Common myeloid progenitor, CD34-positive (primary cell): ENCODE measurements around the gene MET.
A peak's percentile ranks its signal among the peaks of the same experiment; 100 is the strongest.

Source experiments
- CTCF ChIA-PET: fragments of 350-600 bp; sonication (Branson Sonifier 250); formaldehyde crosslinking; loops from one replicate; lab custom pipeline; 2021; ENCODE audit warnings: antibody characterized with exemption; lab: Charles Lee
- POLR2A ChIA-PET: fragments of 350-600 bp; sonication (Branson Sonifier 250); formaldehyde crosslinking; loops from one replicate; lab custom pipeline; 2021; ENCODE audit warnings: antibody characterized with exemption; lab: Charles Lee
- DNase-seq, 3 donors: peaks; one replicate each; pipeline versions ENCODE4 v3.0.0 to v3.0.0-alpha.2; 2013
- H3K27ac ChIP-seq, 2 experiments: 1 replicate in 1 of 2; 2 replicates in 1 of 2; pipeline ENCODE4 v1.7.0; 2013; ENCODE audit warnings: inconsistent platforms in 2 of 2, low read length in 2 of 2, mild to moderate bottlenecking in 2 of 2, low read depth in 1 of 2, moderate library complexity in 1 of 2; ENCODE audit not compliant: severe bottlenecking in 2 of 2, insufficient read depth in 1 of 2, poor library complexity in 1 of 2
- H3K27me3 ChIP-seq, 5 experiments: replicated peaks in 2 of 5; 1 replicate in 3 of 5; 2 replicates in 2 of 5; pipeline versions ENCODE4 v1.6.1 to v1.7.0; 2013; ENCODE audit warnings: low read length in 4 of 5, mild to moderate bottlenecking in 2 of 5, moderate library complexity in 2 of 5, inconsistent platforms in 1 of 5; ENCODE audit not compliant: insufficient read depth in 5 of 5, control insufficient read depth in 4 of 5
- H3K36me3 ChIP-seq, 4 experiments: 1 replicate in 2 of 4; 2 replicates in 2 of 4; pipeline versions ENCODE4 v1.6.1 to v1.7.0; 2013; ENCODE audit warnings: low read length in 3 of 4, control low read depth in 1 of 4, mild to moderate bottlenecking in 1 of 4; ENCODE audit not compliant: control insufficient read depth in 4 of 4, insufficient read depth in 4 of 4
- H3K4me1 ChIP-seq, 4 experiments: 1 replicate in 3 of 4; 2 replicates in 1 of 4; pipeline versions ENCODE4 v1.6.1 to v1.7.1; 2013; ENCODE audit warnings: low read length in 3 of 4, mild to moderate bottlenecking in 3 of 4, control low read depth in 1 of 4, inconsistent platforms in 1 of 4, moderate library complexity in 1 of 4; ENCODE audit not compliant: control insufficient read depth in 4 of 4, insufficient read depth in 4 of 4; ENCODE audit errors: control extremely low read depth in 1 of 4
- H3K4me3 ChIP-seq, 7 experiments: 1 replicate in 4 of 7; 2 replicates in 3 of 7; pipeline versions ENCODE4 v1.5.1 to v1.7.0; 2013; ENCODE audit warnings: mild to moderate bottlenecking in 7 of 7, low read length in 6 of 7, moderate library complexity in 6 of 7, inconsistent platforms in 2 of 7, low read depth in 2 of 7, control low read depth in 1 of 7; ENCODE audit not compliant: insufficient read depth in 4 of 7, control insufficient read depth in 1 of 7; ENCODE audit errors: extremely low read depth in 1 of 7
- H3K9me3 ChIP-seq, 5 experiments: 1 replicate in 4 of 5; 2 replicates in 1 of 5; pipeline versions ENCODE4 v1.6.1 to v1.7.1; 2013; ENCODE audit warnings: low read length in 4 of 5, mild to moderate bottlenecking in 2 of 5, inconsistent platforms in 1 of 5, low read depth in 1 of 5, moderate library complexity in 1 of 5; ENCODE audit not compliant: control insufficient read depth in 4 of 5, insufficient read depth in 2 of 5; ENCODE audit errors: control extremely low read depth in 1 of 5
- WGBS: methylation state at CpG from one replicate; pipeline ENCODE4 v1.1.5; 2013; ENCODE audit not compliant: insufficient coverage; 5-methylcytosine and 5-hydroxymethylcytosine counted together

The MET gene

GRCh38 chr7:116692401-116693308 is 20.7 kb downstream of the MET start:
- Histone ChIP-seq H3K4me1 (peaks cover 2 to 13% (median 8%) of the 10 kb centered on the region in 4 experiments), H3K27ac (no peak overlapping the region), H3K36me3 (no peaks in the 10 kb centered on the region), H3K9me3 (no peaks in the 10 kb centered on the region), H3K27me3 (no peaks in the 10 kb centered on the region), H3K4me3 (no peak overlapping the region)
- peak in 2 of 3 donors; percentile 15 to 21 for DNase-seq
- ChIA-PET POLR2A (no interaction called here), CTCF (no interaction called here)
- 100% methylated on average over 4 of the region's 5 CpGs for WGBS

- POLR2A ChIA-PET: no interaction called here
- CTCF ChIA-PET: no interaction called here
- no peak for DNase-seq
- Histone ChIP-seq H3K27me3 (no peaks in the 10 kb centered on the region), H3K27ac (no peak overlapping the region), H3K4me1 (no peaks in the 10 kb centered on the region), H3K9me3 (no peaks in the 10 kb centered on the region), H3K4me3 (no peak overlapping the region), H3K36me3 (no peaks in the 10 kb centered on the region)
- 79% methylated on average over 5 of the region's 5 CpGs for WGBS
Measured at GRCh38 chr7:116696707-116697106, 24.7 kb downstream of the MET start.

- CTCF ChIA-PET: no interaction called here
- Histone ChIP-seq H3K4me3 (no peak overlapping the region), H3K27ac (no peak overlapping the region), H3K9me3 (no peaks in the 10 kb centered on the region), H3K27me3 (no peaks in the 10 kb centered on the region), H3K36me3 (no peaks in the 10 kb centered on the region), H3K4me1 (no peaks in the 10 kb centered on the region)
- WGBS: no CpG with 5 or more reads among the region's 1 CpG
- DNase-seq: no peak
- POLR2A ChIA-PET: no interaction called here
Measured at GRCh38 chr7:116697152-116697551, 25.2 kb downstream of the MET start.

GRCh38 chr7:116697761-116698160 is 25.8 kb downstream of the MET start:
- Histone ChIP-seq H3K9me3 (no peaks in the 10 kb centered on the region), H3K36me3 (no peaks in the 10 kb centered on the region), H3K4me3 (no peak overlapping the region), H3K27ac (no peak overlapping the region), H3K27me3 (no peaks in the 10 kb centered on the region), H3K4me1 (no peaks in the 10 kb centered on the region)
- DNase-seq: no peak
- WGBS: 100% methylated on average over 1 of the region's 1 CpG
- ChIA-PET POLR2A (no interaction called here), CTCF (no interaction called here)

- H3K4me3 ChIP-seq: no peak overlapping the region
- WGBS: 100% methylated on average over 1 of the region's 2 CpGs
- H3K9me3 ChIP-seq: no peaks in the 10 kb centered on the region
- ChIA-PET CTCF (no interaction called here), POLR2A (no interaction called here)
- no peak overlapping the region for H3K27ac ChIP-seq
- no peaks in the 10 kb centered on the region for H3K4me1 ChIP-seq
- H3K27me3 ChIP-seq: no peaks in the 10 kb centered on the region
- H3K36me3 ChIP-seq: no peaks in the 10 kb centered on the region
- DNase-seq: no peak
Measured at GRCh38 chr7:116698396-116698795, 26.4 kb downstream of the MET start.

GRCh38 chr7:116698930-116699721 is 27.1 kb downstream of the MET start:
- Histone ChIP-seq H3K27me3 (no peaks in the 10 kb centered on the region), H3K4me3 (no peak overlapping the region), H3K27ac (no peak overlapping the region), H3K36me3 (no peaks in the 10 kb centered on the region), H3K9me3 (no peaks in the 10 kb centered on the region), H3K4me1 (no peaks in the 10 kb centered on the region)
- DNase-seq: no peak
- WGBS: 100% methylated on average over 8 of the region's 12 CpGs
- ChIA-PET POLR2A (no interaction called here), CTCF (no interaction called here)

GRCh38 chr7:116699722-116700120 is 27.7 kb downstream of the MET start:
- no peaks in the 10 kb centered on the region for H3K4me1 ChIP-seq
- ChIA-PET POLR2A (no interaction called here), CTCF (no interaction called here)
- H3K36me3 ChIP-seq: no peaks in the 10 kb centered on the region
- no peak overlapping the region for H3K4me3 ChIP-seq
- no peak overlapping the region for H3K27ac ChIP-seq
- no peak for DNase-seq
- no peaks in the 10 kb centered on the region for H3K9me3 ChIP-seq
- H3K27me3 ChIP-seq: no peaks in the 10 kb centered on the region
- 97% methylated on average over 6 of the region's 6 CpGs for WGBS
